Omental fat pad (tissue), 4 donors: ENCODE results near the gene PLSCR1. TPM values are rescaled to one million over a fixed set of nuclear protein-coding genes. Genes with fewer than 3 reads are reported as not detected.

Experiments
- ATAC-seq: fragments of 150-250 bp; one replicate; pipeline ENCODE4 v1.9.1; 2016; ENCODE audit warnings: mild to moderate bottlenecking, moderate library complexity; ENCODE audit not compliant: low FRiP score
- DNase-seq: peaks from one replicate; pipeline ENCODE4 v3.0.0-alpha.2; 2019; ENCODE audit warnings: low spot score
- total RNA-seq, 4 donors: library from RNA; depleted of rRNA; stranded (reverse); fragments of >200 nt; gene quantifications; one replicate each; pipeline ENCODE4 v1.1.0, GENCODE V29; 2016
- TF ChIP-seq, protein P1 (sequence below), 3 donors: fragments of 450-650 bp; IDR thresholded peaks; one replicate each; pipeline ENCODE4 v1.5.1; 2016 to 2017; ENCODE audit warnings: antibody characterized with exemption in 3 of 3, mild to moderate bottlenecking in 3 of 3, moderate library complexity in 2 of 3

The PLSCR1 gene
- total RNA-seq, 4 donors from 2014 or later: 76.6 to 314 (median 189) TPM

GRCh38 chr3:146561463-146561862, 17.1 kb upstream of the PLSCR1 start:
- DNase-seq (no peak), ATAC-seq (no peak)
- TF ChIP-seq, protein P1, sequence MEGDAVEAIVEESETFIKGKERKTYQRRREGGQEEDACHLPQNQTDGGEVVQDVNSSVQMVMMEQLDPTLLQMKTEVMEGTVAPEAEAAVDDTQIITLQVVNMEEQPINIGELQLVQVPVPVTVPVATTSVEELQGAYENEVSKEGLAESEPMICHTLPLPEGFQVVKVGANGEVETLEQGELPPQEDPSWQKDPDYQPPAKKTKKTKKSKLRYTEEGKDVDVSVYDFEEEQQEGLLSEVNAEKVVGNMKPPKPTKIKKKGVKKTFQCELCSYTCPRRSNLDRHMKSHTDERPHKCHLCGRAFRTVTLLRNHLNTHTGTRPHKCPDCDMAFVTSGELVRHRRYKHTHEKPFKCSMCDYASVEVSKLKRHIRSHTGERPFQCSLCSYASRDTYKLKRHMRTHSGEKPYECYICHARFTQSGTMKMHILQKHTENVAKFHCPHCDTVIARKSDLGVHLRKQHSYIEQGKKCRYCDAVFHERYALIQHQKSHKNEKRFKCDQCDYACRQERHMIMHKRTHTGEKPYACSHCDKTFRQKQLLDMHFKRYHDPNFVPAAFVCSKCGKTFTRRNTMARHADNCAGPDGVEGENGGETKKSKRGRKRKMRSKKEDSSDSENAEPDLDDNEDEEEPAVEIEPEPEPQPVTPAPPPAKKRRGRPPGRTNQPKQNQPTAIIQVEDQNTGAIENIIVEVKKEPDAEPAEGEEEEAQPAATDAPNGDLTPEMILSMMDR (IDR thresholded peaks at IDR 0.05): no peak

DNA sequence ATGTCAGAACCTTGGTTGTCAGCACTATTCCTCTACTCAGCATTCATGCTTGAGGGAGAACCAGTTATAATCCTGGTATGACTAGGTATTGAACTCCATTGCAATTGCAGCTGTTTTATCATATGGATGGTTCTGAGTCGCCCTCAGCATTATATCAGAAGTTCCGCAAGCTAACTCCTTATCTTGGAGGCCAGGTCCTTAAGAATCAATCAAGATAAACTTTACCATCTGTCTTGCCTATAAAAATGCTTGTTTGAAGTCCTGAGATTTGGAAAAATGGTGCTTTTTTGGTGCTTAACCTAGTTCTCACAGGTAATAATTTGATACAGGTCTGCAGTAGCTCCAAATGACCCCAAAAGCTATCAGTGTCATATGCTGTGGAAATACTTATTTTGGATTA, 16.3 kb upstream of the PLSCR1 start:
- no peak for ATAC-seq
- TF ChIP-seq, protein P1 (IDR thresholded peaks at IDR 0.05): no peak
- no peak for DNase-seq

GRCh38 chr3:146559388-146559787, 15.0 kb upstream of the PLSCR1 start:
- ATAC-seq (no peak), DNase-seq (no peak)
- TF ChIP-seq, protein P1 (IDR thresholded peaks at IDR 0.05): no peak

- TF ChIP-seq, protein P1 (IDR thresholded peaks at IDR 0.05): no peak
- ATAC-seq: no peak
- DNase-seq: no peak
Measured at GRCh38 chr3:146558781-146559180, 14.4 kb upstream of the PLSCR1 start.

GRCh38 chr3:146557745-146558144, 13.3 kb upstream of the PLSCR1 start:
- TF ChIP-seq, protein P1 (IDR thresholded peaks at IDR 0.05): no peak
- ATAC-seq: no peak
- DNase-seq: no peak

DNA sequence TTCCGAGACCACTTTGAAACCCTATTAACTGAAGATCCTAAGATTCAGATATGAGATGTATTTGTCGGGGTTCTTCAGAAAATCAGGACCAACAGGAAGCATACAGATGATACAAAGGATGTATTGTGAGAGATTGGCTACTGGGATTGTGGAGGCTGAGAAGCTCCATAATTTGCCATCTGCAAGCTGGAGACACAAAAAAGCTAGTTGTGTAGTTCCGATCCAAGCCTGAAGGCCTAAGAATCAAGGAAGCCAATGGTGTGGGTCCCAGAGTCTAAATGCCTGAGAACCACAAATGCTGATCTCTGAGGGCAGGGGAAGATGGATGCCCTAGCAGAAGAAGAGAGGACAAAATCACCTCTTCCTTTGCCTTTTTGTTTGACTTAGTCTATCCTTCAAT, 10.9 kb upstream of the PLSCR1 start:
- ATAC-seq: no peak
- DNase-seq: no peak
- TF ChIP-seq, protein P1 (IDR thresholded peaks at IDR 0.05): no peak

DNA sequence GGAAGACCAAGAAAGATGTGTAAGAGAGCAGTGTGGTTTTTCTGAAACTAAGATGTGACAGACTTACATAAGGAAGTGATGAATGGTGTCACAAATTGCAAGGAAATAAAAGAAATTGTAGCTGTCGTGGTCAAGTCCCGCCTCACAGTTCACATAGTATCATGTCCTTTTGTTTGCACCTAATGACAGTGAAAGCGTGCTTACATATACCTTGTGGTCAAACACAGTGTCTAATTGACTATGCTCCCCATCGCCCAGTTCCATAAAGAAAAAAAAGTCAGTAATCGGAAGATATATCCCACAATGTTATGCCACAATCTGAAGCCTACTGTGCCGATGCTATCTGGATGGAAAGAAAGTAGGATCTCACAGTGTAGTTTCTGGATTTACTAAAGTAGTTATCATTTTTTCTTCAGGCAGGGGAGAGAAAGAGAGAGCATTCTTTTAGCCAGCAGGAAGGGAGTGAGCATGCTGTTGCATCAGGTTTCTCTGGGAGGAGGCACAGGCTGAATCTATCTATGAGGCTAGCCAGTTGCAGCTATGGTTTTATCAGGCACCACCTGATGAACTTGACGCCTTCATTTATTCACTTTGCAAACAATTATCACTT, 9.8 kb upstream of the PLSCR1 start:
- no peak for ATAC-seq
- TF ChIP-seq, protein P1 (IDR thresholded peaks at IDR 0.05): no peak
- no peak for DNase-seq
